HG02970 (cell line): ENCODE measurements around the gene FASN.
"Not testable (repeated sequence)": the region's sequence is repeated elsewhere in the genome, so short reads cannot be mapped to it uniquely, and the experiment has no call there.

Experiments used
- ATAC-seq: cut with Tn5 transposase; IDR thresholded peaks from one replicate; pipeline ENCODE4 v1.9.1; 2021; ENCODE audit warnings: mild to moderate bottlenecking, moderate library complexity, moderate number of reproducible peaks; ENCODE audit not compliant: unreplicated experiment, low FRiP score

Gene FASN

DNA sequence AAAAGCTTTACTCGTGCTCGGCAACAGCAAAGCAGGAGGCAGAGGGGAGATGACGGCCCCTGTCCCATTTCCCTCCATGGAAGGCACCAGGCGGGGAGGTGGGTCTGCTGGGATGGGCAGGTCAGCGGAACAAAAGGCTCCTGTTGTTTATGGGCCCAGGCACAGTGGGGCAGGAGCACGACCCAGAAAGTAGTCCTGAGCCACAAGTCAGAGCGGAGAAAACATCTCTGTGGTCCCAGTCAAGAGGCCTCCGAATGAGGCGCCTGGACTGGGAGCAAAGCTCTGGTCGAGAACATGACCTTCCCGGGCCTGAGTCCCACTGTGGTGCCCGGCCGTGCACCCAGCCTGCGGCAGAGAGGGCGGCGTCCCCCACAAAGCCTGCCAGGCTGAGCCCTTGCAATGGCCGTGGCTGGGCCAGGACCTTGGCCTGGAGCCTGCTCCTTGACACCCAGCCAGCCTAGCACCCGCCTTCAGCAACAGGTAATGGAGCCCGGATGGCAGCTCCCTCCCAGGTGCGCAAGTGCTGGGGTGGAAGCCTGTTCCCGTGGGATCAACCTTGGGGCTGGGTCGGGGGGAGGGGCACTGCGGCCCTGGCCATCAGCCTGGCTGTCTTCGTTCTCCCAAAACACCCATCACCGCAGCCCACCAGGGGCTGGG, 50.0 kb downstream of the FASN start:
- ATAC-seq, result no peak

DNA sequence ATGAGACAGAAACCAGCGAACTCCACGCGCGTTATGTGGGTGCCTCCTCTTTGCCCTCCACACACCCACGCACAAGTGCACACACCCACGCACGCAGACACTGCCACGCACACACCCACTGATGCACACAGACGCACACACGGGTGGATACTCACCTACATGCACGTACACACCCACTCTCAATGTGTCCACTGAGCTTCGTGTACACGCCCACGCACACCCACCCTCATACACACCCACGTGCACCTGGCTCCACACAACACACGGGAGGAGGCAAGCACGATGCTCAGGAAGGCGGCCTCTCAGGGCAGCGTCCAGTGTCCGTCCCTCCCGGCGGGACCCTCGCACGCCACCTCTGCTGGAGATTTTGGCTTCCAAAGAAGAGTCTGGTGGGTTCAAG, 50.7 kb downstream of the FASN start:
- ATAC-seq, result no peak

- no peak for ATAC-seq
Observed at GRCh38 chr17:82046903-82047302, 51.1 kb downstream of the FASN start.

DNA sequence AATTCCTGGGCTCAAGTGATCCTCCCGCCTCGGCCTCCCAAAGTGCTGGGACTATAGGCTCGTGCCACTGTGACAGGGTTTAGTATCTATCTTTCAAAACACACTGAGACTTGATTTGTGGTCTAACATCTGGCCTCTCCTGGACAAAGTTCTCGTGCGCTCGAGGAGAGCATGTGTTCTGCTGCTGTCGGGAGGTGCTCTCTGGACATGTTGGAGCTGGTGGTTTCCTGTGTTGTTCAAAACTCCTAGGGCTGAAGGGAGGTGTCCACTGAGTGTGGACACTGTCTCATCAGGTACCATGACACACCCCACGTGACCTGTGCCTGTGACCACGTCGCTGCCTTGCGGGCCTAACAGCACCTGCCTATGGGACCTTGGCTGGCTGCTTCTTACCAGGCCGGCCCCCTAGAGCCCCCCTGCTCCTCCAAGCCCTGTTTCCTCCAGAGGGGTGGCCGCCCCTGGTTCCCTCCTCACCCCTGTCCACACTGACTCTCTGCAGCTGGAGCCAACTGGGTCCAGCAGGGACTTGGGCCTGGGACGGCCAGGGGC, 52.0 kb downstream of the FASN start:
- no peak for ATAC-seq

DNA sequence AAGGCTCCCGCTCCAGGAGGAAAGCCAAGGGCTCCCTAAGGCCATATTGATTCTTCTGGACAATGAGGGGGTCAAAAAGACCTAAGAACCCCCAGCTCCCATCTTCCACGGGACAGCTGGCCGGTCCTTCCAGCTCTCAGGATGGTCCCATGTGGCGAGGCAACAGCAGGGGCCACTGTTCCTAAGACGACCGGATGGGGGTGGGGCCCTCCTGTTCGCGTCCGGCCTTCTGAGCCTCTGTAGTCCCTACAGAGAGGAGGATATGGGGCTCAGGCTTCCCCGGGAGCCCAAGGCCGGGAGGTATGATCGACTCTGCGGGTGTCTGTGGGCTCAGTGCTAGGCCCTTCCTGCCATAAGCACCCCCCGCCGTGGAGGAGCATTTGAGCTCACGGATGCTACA, 54.5 kb downstream of the FASN start:
- no peak for ATAC-seq

GRCh38 chr17:82042649-82043048, 55.4 kb downstream of the FASN start:
- ATAC-seq, result no peak

DNA sequence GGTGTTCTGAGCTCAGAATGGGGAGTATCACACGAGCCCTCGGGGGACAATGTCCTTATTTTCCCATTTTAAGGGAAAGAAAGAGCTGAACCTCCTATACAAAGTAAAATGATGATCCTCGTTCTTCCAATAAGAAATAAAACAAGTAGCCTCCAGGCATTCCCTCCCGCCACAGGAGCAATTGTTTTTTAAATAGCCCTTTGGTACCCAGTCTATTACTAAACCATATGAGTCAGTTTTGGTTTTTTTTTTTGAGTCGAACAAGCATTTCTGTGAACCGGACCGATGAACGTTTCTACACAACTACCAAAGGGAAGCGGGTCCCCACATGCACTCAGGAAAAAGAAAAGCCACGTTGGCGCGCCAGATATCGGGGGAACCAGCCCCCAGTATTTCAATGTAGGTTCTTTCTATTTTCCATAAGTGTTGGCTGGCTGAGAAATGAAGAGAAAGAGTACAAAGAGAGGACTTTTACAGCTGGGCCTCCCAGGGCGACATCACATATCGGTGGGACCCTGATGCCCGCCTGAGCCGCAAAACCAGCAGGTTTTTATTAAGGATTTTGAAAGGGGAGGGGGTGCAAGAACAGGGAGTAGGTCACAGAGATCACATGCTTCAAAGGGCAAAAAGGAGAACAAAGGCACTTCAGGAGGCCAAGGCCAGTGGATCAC, 56.8 kb downstream of the FASN start:
- ATAC-seq, result no peak

- ATAC-seq, result no peak
Observed at GRCh38 chr17:82039695-82040299, 58.2 kb downstream of the FASN start.

DNA sequence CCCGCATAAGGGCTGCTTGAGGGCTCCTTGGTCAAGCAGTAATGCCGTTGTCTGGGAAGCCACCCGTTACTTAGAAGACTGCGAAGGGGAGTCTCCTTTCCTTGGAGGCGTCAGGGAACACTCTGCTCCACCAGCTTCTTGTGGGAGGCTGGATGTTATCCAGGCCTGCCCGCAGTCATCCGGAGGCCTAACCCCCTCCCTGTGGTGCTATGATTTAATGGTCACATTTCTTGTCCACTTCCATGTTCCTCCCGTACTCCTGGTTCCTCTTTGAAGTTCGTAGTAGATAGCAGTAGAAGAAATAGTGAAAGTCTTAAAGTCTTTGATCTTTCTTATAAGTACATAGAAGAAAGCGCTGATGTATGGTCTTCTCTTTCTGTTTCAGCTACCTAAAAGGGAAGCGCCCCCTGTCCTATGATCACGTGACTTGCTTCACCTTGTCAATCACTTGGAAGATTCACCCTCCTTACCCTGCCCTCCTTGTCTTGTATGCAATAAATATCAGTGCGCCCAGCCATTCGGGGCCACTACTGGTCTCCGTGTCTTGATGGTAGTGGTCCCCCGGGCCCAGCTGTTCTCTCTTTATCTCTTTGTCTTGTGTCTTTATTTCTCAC, 59.1 kb downstream of the FASN start:
- ATAC-seq, result not testable (repeated sequence)

DNA sequence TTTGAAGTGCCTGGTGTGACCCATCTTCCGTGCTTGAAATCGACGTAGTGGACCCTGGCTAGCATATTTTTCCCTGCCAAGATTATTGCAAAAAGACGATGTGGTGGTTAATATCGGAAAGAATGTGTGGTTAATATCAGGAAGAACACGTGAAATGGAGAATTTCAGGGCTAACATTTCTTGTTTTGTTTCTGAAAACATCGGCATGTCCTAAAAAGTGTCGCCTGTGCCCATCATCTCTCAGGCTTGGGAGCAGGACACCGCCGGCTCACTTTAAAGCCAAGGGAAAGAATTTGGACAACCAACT, 60.2 kb downstream of the FASN start:
- ATAC-seq, result no peak

GRCh38 chr17:82037092-82037888, 60.7 kb downstream of the FASN start, which contains the start of gene DCXR:
Gene DCXR, minus strand, starts transcription at chr17:82037697. Its CDS starts 15 bp downstream, at chr17:82037682.
- peak; percentile 82 for ATAC-seq

GRCh38 chr17:82036634-82037091, 61.4 kb downstream of the FASN start:
- ATAC-seq, result no peak

GRCh38 chr17:82035956-82036633, 61.9 kb downstream of the FASN start:
- no peak for ATAC-seq

GRCh38 chr17:82035488-82035887, 62.5 kb downstream of the FASN start:
- ATAC-seq, result no peak

DNA sequence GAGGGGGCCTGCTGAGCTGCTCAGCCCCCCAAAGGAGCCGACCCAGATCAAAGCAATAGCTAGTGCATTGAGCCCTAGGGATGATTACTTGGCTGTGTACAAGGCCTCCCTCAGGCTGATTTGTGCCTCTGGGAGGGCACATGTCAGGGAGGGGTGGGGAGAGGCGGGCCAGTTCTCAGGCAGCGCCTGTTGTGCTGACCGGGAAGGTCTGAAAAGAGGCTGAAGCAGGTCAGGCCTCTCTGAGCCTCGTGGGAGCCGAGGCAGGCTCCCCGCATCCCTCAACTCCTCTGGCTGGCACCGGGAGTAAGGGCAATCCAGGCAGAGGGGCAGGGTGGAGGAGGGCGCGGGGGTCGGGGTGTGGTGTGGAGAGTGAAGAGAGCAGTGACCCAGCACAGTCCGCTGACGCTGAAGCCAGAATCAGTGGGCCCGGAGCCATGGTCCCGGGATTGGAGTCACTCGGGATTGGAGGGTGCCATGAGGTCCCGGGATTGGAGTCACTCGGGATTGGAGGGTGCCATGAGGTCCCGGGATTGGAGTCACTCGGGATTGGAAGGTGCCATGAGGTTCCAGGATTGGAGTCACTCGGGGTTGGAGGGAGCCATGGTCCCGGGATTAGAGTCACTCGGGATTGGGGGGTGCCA, 63.5 kb downstream of the FASN start:
- no peak for ATAC-seq

GRCh38 chr17:82033359-82034085, 64.5 kb downstream of the FASN start:
- ATAC-seq, result no peak

- no peak for ATAC-seq
Observed at GRCh38 chr17:82031885-82032627, 66.0 kb downstream of the FASN start.

DNA sequence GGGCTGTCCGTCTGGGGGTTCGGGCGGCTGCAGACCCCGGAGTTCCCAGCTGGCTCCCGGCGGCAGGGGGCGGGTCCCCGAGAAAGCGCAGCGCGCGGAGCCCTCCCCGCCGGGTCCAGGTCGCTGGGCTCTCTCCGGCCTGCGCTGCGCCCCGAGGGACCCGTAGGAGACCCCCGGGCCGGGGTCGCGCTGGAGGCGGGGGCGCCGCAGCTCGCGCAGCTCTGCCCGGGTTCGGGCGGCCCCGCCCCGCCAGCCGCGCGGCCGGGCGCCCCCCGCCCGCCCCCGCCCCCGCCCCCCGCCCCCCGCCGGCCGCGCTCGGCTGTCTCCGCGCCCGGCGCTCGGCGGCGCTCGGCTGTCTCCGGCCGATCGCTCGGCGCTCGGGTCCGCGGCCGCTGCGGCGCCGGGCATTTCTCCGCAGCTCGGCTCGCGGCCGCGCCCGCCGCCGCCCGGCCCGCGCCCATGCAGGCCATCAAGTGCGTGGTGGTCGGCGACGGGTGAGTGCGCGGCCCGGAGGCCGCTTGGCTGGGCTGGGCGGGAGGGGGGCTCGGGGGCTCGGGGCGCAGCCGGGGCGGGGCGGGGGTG, 66.6 kb downstream of the FASN start, which contains the start of gene RAC3:
RAC3 (plus strand) TSS at position 376 of the 582 bp plus-strand sequence; CDS start at position 460, 84 bp downstream.
- ATAC-seq, result no peak
